Neural cell (in vitro differentiated cells): ENCODE results near the gene LZTS2.

ENCODE experiments used
- CTCF ChIP-seq: fragments of 450-650 bp; IDR thresholded peaks from 2 replicates; pipeline ENCODE4 v1.5.1; 2014; ENCODE audit warnings: antibody characterized with exemption, mild to moderate bottlenecking, moderate library complexity; ENCODE audit not compliant: poor library complexity, severe bottlenecking
- EP300 ChIP-seq: fragments of 450-650 bp; conservative IDR thresholded peaks from 2 replicates; pipeline ENCODE4 v1.6.1; 2014; ENCODE audit warnings: antibody characterized with exemption, mild to moderate bottlenecking, moderate library complexity; ENCODE audit not compliant: poor library complexity, severe bottlenecking
- EZH2 ChIP-seq: fragments of 200-600, 300-800 bp; shearing (Covaris generic), sonication (generic); IDR thresholded peaks from 2 replicates; pipeline ENCODE4 v1.6.1; 2014; ENCODE audit warnings: antibody characterized with exemption, low read length, borderline replicate concordance, mild to moderate bottlenecking; ENCODE audit not compliant: insufficient read depth, poor library complexity, severe bottlenecking
- POLR2AphosphoS5 ChIP-seq: IDR thresholded peaks from 2 replicates; pipeline ENCODE4 v1.6.1; 2012
- REST ChIP-seq: IDR thresholded peaks from 2 replicates; pipeline ENCODE4 v1.6.1; 2012; ENCODE audit warnings: borderline replicate concordance

- no peak for TF ChIP-seq EP300
- TF ChIP-seq CTCF = no peak
- no peak for TF ChIP-seq EZH2
- no peak for TF ChIP-seq POLR2AphosphoS5
- TF ChIP-seq REST = no peak
Observed at GRCh38 chr10:101021239-101021638, 21.6 kb downstream of the LZTS2 start.
